Testis (tissue), 3 donors: ENCODE results near the gene MED26. TPM values are rescaled to one million over a fixed set of nuclear protein-coding genes. Genes with fewer than 3 reads are reported as not detected.
"Not testable (repeated sequence)": the region's sequence is repeated elsewhere in the genome, so short reads cannot be mapped to it uniquely, and the experiment has no call there.

Source experiments
- DNase-seq: peaks from one replicate; pipeline ENCODE4 v3.0.0-alpha.2; 2019
- H3K27ac ChIP-seq, 2 donors: fragments of 200-600 bp; sonication (generic); one replicate each; pipeline ENCODE4 v1.5.1; 2019
- H3K27me3 ChIP-seq: fragments of 200-600 bp; sonication (generic); one replicate; pipeline ENCODE4 v1.5.1; 2019
- H3K36me3 ChIP-seq: fragments of 200-600 bp; sonication (generic); one replicate; pipeline ENCODE4 v1.5.1; 2017; ENCODE audit warnings: low read depth; ENCODE audit errors: missing control alignments
- H3K4me1 ChIP-seq: fragments of 200-600 bp; sonication (generic); one replicate; pipeline ENCODE4 v1.5.1; 2019
- H3K4me3 ChIP-seq, 2 donors: fragments of 200-600 bp; sonication (generic); one replicate each; pipeline ENCODE4 v1.5.1; 2017 to 2019
- H3K9me3 ChIP-seq: fragments of 200-600 bp; sonication (generic); one replicate; pipeline ENCODE4 v1.5.1; 2017
- CTCF ChIP-seq, 3 experiments: fragments of 450-650 bp in 2 of 3; fragments of 200-600 bp in 1 of 3; sonication (generic) in 1 of 3; IDR thresholded peaks; one replicate each; pipeline ENCODE4 v1.5.1; 2016 to 2019; ENCODE audit warnings: antibody characterized with exemption in 3 of 3, mild to moderate bottlenecking in 2 of 3, moderate library complexity in 1 of 3
- POLR2A ChIP-seq: fragments of 450-650 bp; IDR thresholded peaks from one replicate; pipeline ENCODE4 v1.6.1; 2017; ENCODE audit warnings: antibody characterized with exemption, mild to moderate bottlenecking, moderate library complexity
- WGBS, 2 donors: methylation state at CpG; one replicate each; pipeline ENCODE4 v1.1.5; 2018; 5-methylcytosine and 5-hydroxymethylcytosine counted together
- intact Hi-C: fragments of 100-400 bp; cut with DNase I; formaldehyde crosslinking; loops from one replicate; pipeline ENCODE4 v1.15.1; 2023; ENCODE audit warnings: low total_unique reads
- polyA plus RNA-seq: library from polyadenylated mRNA; stranded (reverse); fragments of 350-450 nt; fragmentation: Illumina TruSeq; extraction: RNeasy Lipid Tissue Mini Kit (QIAGEN cat#74804); gene quantifications from one replicate; pipeline ENCODE4 v1.2.3, GENCODE V29; 2014; ENCODE audit warnings: low read depth, low replicate concordance; ENCODE audit not compliant: insufficient read depth
- total RNA-seq, 2 donors: library from RNA; depleted of rRNA; stranded (reverse); fragments of >200 nt; gene quantifications; one replicate each; pipeline ENCODE4 v1.2.3, GENCODE V29; 2016

MED26 gene
- total and polyA plus RNA-seq, 3 donors from 2014 or later: 66.1 to 80.8 (median 66.5) TPM

- intact Hi-C loops: no loop called here
- no peak for DNase-seq
- H3K36me3 ChIP-seq: no peaks in the 10 kb centered on the region
- no peaks in the 10 kb centered on the region for H3K27me3 ChIP-seq
- H3K27ac ChIP-seq: no peak overlapping the region
- 80 to 87% methylated on average over 11 of the region's 11 CpGs for WGBS, 2 donors
- no peaks in the 10 kb centered on the region for H3K9me3 ChIP-seq
- no peak overlapping the region for H3K4me3 ChIP-seq
- no peak for TF ChIP-seq POLR2A
- no peak for TF ChIP-seq CTCF (IDR thresholded peaks at IDR 0.05)
- peaks cover 9% of the 10 kb centered on the region for H3K4me1 ChIP-seq
Observed at GRCh38 chr19:16655727-16656126, 27.7 kb upstream of the MED26 start.

GRCh38 chr19:16654627-16655026 lies 26.6 kb upstream of the MED26 start:
- H3K27ac ChIP-seq: no peak overlapping the region
- TF ChIP-seq CTCF (IDR thresholded peaks at IDR 0.05) (no peak), POLR2A (no peak)
- WGBS, 2 donors: 86 to 94% methylated on average over 3 of the region's 3 CpGs
- no peaks in the 10 kb centered on the region for H3K9me3 ChIP-seq
- H3K36me3 ChIP-seq: no peaks in the 10 kb centered on the region
- no peaks in the 10 kb centered on the region for H3K27me3 ChIP-seq
- no peak overlapping the region for H3K4me3 ChIP-seq
- intact Hi-C loops: no loop called here
- peaks cover 9% of the 10 kb centered on the region for H3K4me1 ChIP-seq
- no peak for DNase-seq

GRCh38 chr19:16654140-16654539 lies 26.1 kb upstream of the MED26 start:
- DNase-seq: peak; percentile 56
- intact Hi-C loops: no loop called here
- Histone ChIP-seq H3K27ac (no peak overlapping the region), H3K4me1 (peaks cover 9% of the 10 kb centered on the region), H3K4me3 (no peak overlapping the region), H3K36me3 (no peaks in the 10 kb centered on the region), H3K27me3 (no peaks in the 10 kb centered on the region), H3K9me3 (no peaks in the 10 kb centered on the region)
- no peak for TF ChIP-seq POLR2A
- WGBS, 2 donors: 78 to 86% methylated on average over 3 of the region's 3 CpGs

- WGBS, 2 donors: 43 to 66% methylated on average over 7 of the region's 7 CpGs
- H3K27me3 ChIP-seq: no peaks in the 10 kb centered on the region
- no peak for DNase-seq
- H3K9me3 ChIP-seq: no peaks in the 10 kb centered on the region
- H3K36me3 ChIP-seq: no peaks in the 10 kb centered on the region
- TF ChIP-seq POLR2A (no peak), CTCF (IDR thresholded peaks at IDR 0.05) (no peak)
- H3K4me3 ChIP-seq: no peak overlapping the region
- no peak overlapping the region for H3K27ac ChIP-seq
- intact Hi-C loops: no loop called here
- H3K4me1 ChIP-seq: no peaks in the 10 kb centered on the region
Observed at GRCh38 chr19:16652854-16653253, 24.9 kb upstream of the MED26 start.

GRCh38 chr19:16651421-16652188 lies 23.6 kb upstream of the MED26 start:
- H3K27me3 ChIP-seq, DNase-seq, H3K36me3 ChIP-seq, H3K4me3 ChIP-seq, H3K9me3 ChIP-seq, intact Hi-C loops, H3K4me1 ChIP-seq, H3K27ac ChIP-seq: not testable (repeated sequence)
- whole genome bisulfite sequencing, 2 donors: 92% methylated on average over 8 of the region's 8 CpGs

- DNase-seq: no peak
- intact Hi-C loops: no loop called here
- no peak overlapping the region for H3K4me3 ChIP-seq
- H3K27ac ChIP-seq: no peak overlapping the region
- TF ChIP-seq CTCF (IDR thresholded peaks at IDR 0.05) (no peak), POLR2A (no peak)
- no peaks in the 10 kb centered on the region for H3K4me1 ChIP-seq
- H3K27me3 ChIP-seq: no peaks in the 10 kb centered on the region
- H3K9me3 ChIP-seq: no peaks in the 10 kb centered on the region
- WGBS, 2 donors: 82 to 89% methylated on average over 2 of the region's 2 CpGs
- no peaks in the 10 kb centered on the region for H3K36me3 ChIP-seq
Observed at GRCh38 chr19:16650821-16651220, 22.8 kb upstream of the MED26 start.
